Activated CD4-positive, alpha-beta T cell treated with anti-CD3 and anti-CD28 coated beads for 24 hours (primary cell): ENCODE measurements around the gene AQP1.

ENCODE experiments used
- DNase-seq, 2 donors: peaks; one replicate each; pipeline ENCODE4 v3.0.0-alpha.2; 2020; ENCODE audit warnings: low read depth in 2 of 2

AQP1 gene

GRCh38 chr7:30974605-30975255 is 63.1 kb downstream of the AQP1 start:
- DNase-seq = peak in 1 of 2 donors; percentile 33
